GM18499 (cell line): ENCODE results near the gene MRPL23.

Experiments
- ATAC-seq: cut with Tn5 transposase; IDR thresholded peaks from one replicate; pipeline ENCODE4 v1.9.1; 2021; ENCODE audit warnings: moderate number of reproducible peaks; ENCODE audit not compliant: insufficient read depth, unreplicated experiment

Gene MRPL23

GRCh38 chr11:1920909-1921573 lies 26.1 kb upstream of the MRPL23 start:
- ATAC-seq = no peak

DNA sequence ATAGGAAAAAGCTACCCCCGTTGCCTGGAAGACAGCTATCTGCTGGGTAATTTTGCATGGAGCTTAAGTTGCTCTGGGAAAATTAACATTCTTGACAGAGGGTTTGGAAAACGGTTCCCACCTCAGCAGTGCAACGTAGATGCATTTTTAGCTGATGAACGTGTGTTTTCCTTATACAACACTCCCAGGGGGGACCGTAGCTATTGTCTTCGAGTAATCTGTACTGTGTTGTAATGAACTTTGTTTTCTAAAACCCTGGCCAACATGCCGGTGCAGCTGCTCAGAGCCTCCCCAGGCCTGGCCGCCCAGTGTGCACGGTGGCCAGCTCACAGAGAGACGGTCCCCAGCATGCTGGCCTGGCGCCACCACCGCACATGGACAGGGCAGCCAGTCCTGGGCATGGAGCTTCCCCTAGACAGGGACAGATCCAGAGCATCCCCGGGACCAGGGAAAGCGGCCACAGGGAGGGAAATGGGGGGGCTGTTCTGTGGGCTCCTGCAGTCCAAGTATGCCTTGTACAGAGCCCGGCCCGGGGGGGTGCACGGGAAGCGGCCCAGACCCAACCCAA lies 25.5 kb upstream of the MRPL23 start:
- no peak for ATAC-seq

DNA sequence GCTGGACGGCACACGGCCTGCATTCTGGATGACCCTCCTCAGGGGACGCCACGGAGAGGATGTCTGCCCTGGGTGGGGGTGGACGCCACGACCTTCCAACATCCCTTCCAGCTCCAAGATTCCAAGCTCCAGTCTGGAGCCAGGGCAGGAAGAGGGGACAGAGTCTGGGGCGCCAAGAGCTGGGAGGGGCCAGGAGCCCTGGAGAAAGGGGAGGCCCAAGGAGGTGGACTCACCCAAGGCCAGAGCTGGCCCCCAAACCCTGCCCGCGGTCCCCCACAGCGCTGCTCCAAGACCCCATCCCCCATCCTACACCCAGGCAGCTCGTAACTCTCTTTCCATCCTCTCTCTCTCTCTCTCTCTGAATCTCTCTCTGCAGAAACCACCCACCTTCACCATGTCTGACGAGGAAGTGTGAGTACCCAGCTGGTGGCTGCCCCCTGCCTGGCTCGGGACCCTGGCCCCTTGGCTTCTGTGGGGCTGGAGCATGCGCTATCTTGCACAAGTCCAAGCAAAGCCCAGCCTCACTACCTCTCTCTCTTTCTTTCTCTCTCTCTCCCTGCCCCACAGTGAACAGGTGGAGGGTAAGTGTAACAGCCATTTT lies 24.6 kb upstream of the MRPL23 start:
- no peak for ATAC-seq

GRCh38 chr11:1923201-1923956 lies 23.8 kb upstream of the MRPL23 start:
- ATAC-seq = no peak

- no peak for ATAC-seq
Measured at GRCh38 chr11:1924181-1924580, 23.0 kb upstream of the MRPL23 start.

GRCh38 chr11:1924646-1925372 lies 22.3 kb upstream of the MRPL23 start:
- no peak for ATAC-seq

DNA sequence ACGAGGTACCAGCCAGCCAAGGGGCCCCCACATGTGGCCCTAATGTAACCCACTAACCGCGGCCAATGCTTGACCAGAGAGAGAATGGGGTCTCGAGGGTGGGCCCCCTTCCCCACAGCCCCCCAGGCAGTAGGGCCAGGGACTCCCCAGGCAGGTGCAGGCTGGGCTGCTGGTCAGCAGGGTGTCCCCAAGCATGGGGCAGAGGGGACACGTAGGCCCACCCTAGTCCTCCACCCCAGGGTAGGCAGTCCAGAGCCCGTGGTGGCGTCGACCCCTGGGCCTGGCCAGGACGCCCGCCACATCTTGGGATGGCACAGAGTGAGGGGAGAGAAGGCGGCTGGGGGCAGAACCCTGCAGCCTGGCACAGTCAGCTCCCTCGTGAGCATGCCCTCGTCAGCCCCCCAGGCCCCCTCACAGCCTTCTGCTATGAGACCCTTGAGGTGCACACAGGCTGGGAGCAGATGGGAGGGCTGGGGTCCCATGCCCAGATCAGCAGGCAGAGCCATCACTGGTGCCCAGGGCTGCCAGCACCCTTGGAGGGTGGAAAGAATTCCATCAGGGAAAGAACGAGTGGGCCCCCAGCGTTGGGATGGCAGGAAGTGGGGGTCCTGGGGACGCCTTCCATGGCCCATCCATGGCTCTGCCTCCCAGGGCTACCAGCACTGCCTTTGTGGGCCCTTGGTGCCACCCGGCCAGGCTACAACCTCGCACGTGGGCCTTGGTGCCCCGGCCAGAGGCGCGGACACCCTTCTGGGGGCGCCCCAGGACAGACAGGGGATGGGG lies 21.6 kb upstream of the MRPL23 start:
- ATAC-seq = no peak

GRCh38 chr11:1926156-1927025 lies 20.7 kb upstream of the MRPL23 start:
- no peak for ATAC-seq

GRCh38 chr11:1927026-1927847 lies 19.9 kb upstream of the MRPL23 start:
- ATAC-seq = no peak

DNA sequence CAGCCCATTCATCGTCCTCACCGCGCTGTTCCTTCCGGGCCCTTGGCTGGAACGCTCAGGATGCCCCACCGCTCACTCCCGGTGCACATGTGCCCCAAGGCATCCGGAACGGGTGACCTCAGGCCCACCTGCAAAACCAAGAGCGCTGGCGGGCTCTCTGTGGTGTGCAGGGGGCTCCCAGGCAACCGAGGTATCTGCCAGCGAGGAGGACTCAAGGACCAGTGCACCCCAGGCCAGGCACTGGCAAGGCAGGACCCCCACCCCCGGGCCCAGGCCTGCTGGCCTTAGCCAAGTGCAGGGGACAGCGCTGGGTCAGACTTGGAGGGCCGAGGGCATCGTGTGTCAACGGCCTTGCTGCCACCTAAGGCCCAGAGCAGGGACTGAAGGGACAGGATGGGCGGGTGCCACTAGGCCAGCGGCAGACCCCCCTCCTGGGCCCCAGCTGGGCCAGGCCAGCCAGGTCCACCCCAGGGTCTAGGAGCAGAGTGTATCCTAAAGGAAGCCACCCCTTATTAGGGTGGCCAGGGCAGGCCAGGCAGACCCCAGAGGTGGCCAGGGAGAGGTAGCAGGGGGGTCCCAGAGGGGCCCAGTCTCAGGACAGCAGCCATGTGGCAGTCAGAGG lies 19.2 kb upstream of the MRPL23 start:
- ATAC-seq = no peak

GRCh38 chr11:1928470-1928890 lies 18.7 kb upstream of the MRPL23 start:
- ATAC-seq = no peak

DNA sequence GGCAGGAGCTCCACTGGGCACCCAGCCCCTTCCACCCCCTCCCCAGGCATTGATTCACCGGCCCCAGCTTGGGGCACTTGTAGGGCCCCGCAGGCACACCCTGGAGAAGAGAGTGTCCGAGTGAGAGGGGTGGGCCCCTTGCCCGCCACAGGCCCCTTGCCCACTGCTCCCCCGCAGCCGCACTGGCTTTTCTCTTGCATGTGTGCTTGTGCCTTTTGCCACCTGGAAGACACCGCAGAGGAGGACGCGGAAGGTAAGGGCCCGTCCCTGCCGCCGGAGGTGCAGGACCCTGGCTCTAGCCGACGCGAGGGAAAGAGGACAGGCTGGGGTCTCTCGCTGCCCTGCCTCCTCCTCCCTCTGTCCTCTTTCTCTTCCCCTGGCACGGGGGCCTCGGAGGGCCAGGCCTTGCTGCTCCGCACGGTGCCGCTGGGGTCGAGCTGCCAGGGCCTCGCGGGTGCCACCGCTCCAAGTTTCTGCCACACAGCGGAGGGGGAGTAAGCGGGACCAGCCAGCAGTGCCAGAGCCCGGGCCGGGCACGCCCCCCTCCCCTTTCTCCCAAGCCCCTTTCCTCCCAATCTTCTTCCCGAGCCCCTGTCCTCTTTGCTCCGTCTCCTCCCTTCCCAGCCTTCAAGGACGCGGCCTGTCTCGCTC lies 18.1 kb upstream of the MRPL23 start:
- ATAC-seq = no peak

GRCh38 chr11:1929621-1930461 lies 17.3 kb upstream of the MRPL23 start:
- ATAC-seq = no peak

GRCh38 chr11:1930462-1930830 lies 16.7 kb upstream of the MRPL23 start:
- ATAC-seq = no peak

GRCh38 chr11:1931341-1932104 lies 15.6 kb upstream of the MRPL23 start:
- ATAC-seq = no peak

GRCh38 chr11:1932105-1932480 lies 15.0 kb upstream of the MRPL23 start:
- no peak for ATAC-seq
